ENCODE data around the gene STOML1.

The STOML1 gene

GRCh38 chr15:74013374-74013894 lies 21.3 kb upstream of the STOML1 start:
- DNase-seq: no peak

- peak; percentile 14 for DNase-seq
Observed at GRCh38 chr15:74011610-74012009, 19.5 kb upstream of the STOML1 start.

- peak; percentile 15 for DNase-seq
Observed at GRCh38 chr15:74010929-74011540, 18.9 kb upstream of the STOML1 start.

GRCh38 chr15:74008901-74009300 lies 16.8 kb upstream of the STOML1 start:
- no peak for DNase-seq

GRCh38 chr15:74007820-74008371 lies 15.8 kb upstream of the STOML1 start:
- no peak for DNase-seq

- DNase-seq: no peak
Observed at GRCh38 chr15:74006774-74007639, 14.9 kb upstream of the STOML1 start.

- DNase-seq: no peak
Observed at GRCh38 chr15:73997986-73998385, 5.9 kb upstream of the STOML1 start.

GRCh38 chr15:73996939-73997338 lies 4.8 kb upstream of the STOML1 start:
- DNase-seq: no peak

GRCh38 chr15:73996267-73996666 lies 4.2 kb upstream of the STOML1 start:
- no peak for DNase-seq

- DNase-seq: no peak
Observed at GRCh38 chr15:73994912-73995622, 3.0 kb upstream of the STOML1 start.

GRCh38 chr15:73994413-73994883 lies 2.4 kb upstream of the STOML1 start, which contains the start of gene PML:
PML (plus strand) TSS chr15:73994716; CDS start chr15:73994813, 97 bp downstream.
- DNase-seq: peak; percentile 96

GRCh38 chr15:73993211-73993994 lies 1.3 kb upstream of the STOML1 start:
- DNase-seq: no peak

- no peak for DNase-seq
Observed at GRCh38 chr15:73992594-73992898, 451 bp upstream of the STOML1 start.

- DNase-seq: peak; percentile 43
Observed at GRCh38 chr15:73991260-73991659, 835 bp downstream of the STOML1 start.

GRCh38 chr15:73990250-73991005 lies 1.7 kb downstream of the STOML1 start:
- DNase-seq: no peak

- peak; percentile 90 for DNase-seq
Observed at GRCh38 chr15:73989001-73989798, 2.9 kb downstream of the STOML1 start.

- no peak for DNase-seq
Observed at GRCh38 chr15:73988445-73988969, 3.6 kb downstream of the STOML1 start.

- DNase-seq: no peak
Observed at GRCh38 chr15:73987681-73988444, 4.2 kb downstream of the STOML1 start.

GRCh38 chr15:73987250-73987649 lies 4.8 kb downstream of the STOML1 start:
- DNase-seq: no peak

- no peak for DNase-seq
Observed at GRCh38 chr15:73986776-73987056, 5.4 kb downstream of the STOML1 start.

All from fibroblast of skin of back (primary cell).